Measurements from ENCODE around the gene TUBB4B. TPM values are rescaled to one million over a fixed set of nuclear protein-coding genes. Genes with fewer than 3 reads are reported as not detected.

The TUBB4B gene
- total RNA-seq, 4 donors from 2014 or later, result 223 to 390 (median 348) TPM

GRCh38 chr9:137227054-137227852 is 13.8 kb upstream of the TUBB4B start, which contains the start of gene RNF224:
RNF224 (plus strand) TSS chr9:137227502; CDS start chr9:137228336, 834 bp downstream.
- H3K36me3 ChIP-seq, result no peaks in the 10 kb centered on the region
- intact Hi-C loops (cut with DNase I; ENCODE audit: low total_unique reads) (loop anchor here (5.0 kb wide), 1 partner anchor 100 kb away; no protein-coding TSS in a partner anchor), in situ Hi-C loops (cut with MboI; ENCODE audit: low pct_ligation_motif_present in 1 of 4, low pct_unique_long_range_greater_than_20kb in 1 of 4, low sequenced_read_pairs in 3 of 4) (loop anchor here in 1 of 4 donors (10.0 kb wide), 1 partner anchor 102 kb away; no protein-coding TSS in a partner anchor)
- DNase-seq, result peak; percentile 88
- WGBS, 2 donors (ENCODE audit: low coverage in 1 of 2), result 33% methylated on average over 25 of the region's 25 CpGs; no CpG with 5 or more reads in 1 of the 2 donors
- no peaks in the 10 kb centered on the region for H3K9me3 ChIP-seq
- no peak within 1 kb of the TSS for H3K4me3 ChIP-seq
- peaks cover 13 to 47% (median 34%) of the 10 kb centered on the region in 4 donors for H3K4me1 ChIP-seq
- TF ChIP-seq, protein P1, sequence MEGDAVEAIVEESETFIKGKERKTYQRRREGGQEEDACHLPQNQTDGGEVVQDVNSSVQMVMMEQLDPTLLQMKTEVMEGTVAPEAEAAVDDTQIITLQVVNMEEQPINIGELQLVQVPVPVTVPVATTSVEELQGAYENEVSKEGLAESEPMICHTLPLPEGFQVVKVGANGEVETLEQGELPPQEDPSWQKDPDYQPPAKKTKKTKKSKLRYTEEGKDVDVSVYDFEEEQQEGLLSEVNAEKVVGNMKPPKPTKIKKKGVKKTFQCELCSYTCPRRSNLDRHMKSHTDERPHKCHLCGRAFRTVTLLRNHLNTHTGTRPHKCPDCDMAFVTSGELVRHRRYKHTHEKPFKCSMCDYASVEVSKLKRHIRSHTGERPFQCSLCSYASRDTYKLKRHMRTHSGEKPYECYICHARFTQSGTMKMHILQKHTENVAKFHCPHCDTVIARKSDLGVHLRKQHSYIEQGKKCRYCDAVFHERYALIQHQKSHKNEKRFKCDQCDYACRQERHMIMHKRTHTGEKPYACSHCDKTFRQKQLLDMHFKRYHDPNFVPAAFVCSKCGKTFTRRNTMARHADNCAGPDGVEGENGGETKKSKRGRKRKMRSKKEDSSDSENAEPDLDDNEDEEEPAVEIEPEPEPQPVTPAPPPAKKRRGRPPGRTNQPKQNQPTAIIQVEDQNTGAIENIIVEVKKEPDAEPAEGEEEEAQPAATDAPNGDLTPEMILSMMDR (IDR thresholded peaks at IDR 0.05), result peak; percentile 78 to 97 (median 89)
- TF ChIP-seq POLR2AphosphoS5 (IDR thresholded peaks at IDR 0.05) (no peak), POLR2A (IDR thresholded peaks at IDR 0.05) (no peak), EP300 (IDR thresholded peaks at IDR 0.05; ENCODE audit: low read depth) (no peak)
- H3K27ac ChIP-seq, result no peak within 1 kb of the TSS
- H3K27me3 ChIP-seq, result peaks cover 43% of the 10 kb centered on the region

DNA sequence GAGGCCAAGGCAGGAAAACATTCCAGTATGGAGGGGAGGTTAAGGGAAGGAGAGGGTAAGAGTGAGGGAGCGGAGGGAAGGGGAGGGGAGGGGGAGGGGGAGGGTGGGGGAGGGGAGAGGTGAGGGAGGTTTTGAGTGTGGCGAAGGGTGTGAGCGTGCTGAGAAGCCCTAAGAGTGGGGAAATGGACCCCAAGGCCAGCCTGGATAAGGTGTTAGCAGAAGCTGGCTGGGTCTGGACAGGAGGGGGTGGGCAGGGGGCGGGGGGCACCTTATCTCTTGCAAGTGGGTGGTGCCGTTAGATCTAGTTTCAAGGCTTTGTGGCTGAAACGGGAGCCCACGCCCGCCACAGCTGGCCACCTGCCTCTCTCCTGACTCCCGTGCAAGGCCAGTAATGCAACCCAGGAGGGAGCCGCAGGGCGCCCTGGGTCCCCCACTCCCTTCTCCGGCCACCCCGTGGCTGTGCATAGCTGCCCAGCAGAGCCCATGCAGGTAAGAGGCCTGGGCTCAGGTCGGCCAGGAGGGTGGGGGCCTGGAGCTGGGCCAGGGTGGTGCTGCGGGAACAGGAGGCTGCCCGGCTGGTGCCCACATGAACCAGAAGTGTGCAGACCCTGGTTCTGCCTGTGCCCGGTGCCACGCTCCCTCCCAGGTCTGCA is 13.1 kb upstream of the TUBB4B start:
- TF ChIP-seq EP300 (IDR thresholded peaks at IDR 0.05; ENCODE audit: low read depth) (no peak), POLR2A (IDR thresholded peaks at IDR 0.05) (no peak), POLR2AphosphoS5 (IDR thresholded peaks at IDR 0.05) (no peak)
- TF ChIP-seq, protein P1 (IDR thresholded peaks at IDR 0.05), result no peak
- intact Hi-C loops (cut with DNase I; ENCODE audit: low total_unique reads), result loop anchor here (5.0 kb wide), 1 partner anchor 101 kb away; no protein-coding TSS in a partner anchor
- Histone ChIP-seq H3K27ac (no peak overlapping the region), H3K4me3 (no peak overlapping the region), H3K36me3 (no peaks in the 10 kb centered on the region), H3K27me3 (peaks cover 51% of the 10 kb centered on the region), H3K9me3 (no peaks in the 10 kb centered on the region), H3K4me1 (peaks cover 13 to 42% (median 29%) of the 10 kb centered on the region in 4 donors)
- no peak for DNase-seq
- WGBS, 2 donors (ENCODE audit: low coverage in 1 of 2), result 18% methylated on average over 12 of the region's 18 CpGs; no CpG with 5 or more reads in 1 of the 2 donors
- in situ Hi-C loops (cut with MboI; ENCODE audit: low pct_ligation_motif_present in 1 of 4, low pct_unique_long_range_greater_than_20kb in 1 of 4, low sequenced_read_pairs in 3 of 4), result loop anchor here in 1 of 4 donors (10.0 kb wide), 1 partner anchor 103 kb away; no protein-coding TSS in a partner anchor

- Histone ChIP-seq H3K4me3 (no peak overlapping the region), H3K4me1 (peaks cover 13 to 46% (median 27%) of the 10 kb centered on the region in 4 donors), H3K27me3 (peaks cover 56% of the 10 kb centered on the region), H3K36me3 (no peaks in the 10 kb centered on the region), H3K27ac (no peak overlapping the region), H3K9me3 (no peaks in the 10 kb centered on the region)
- in situ Hi-C loops (cut with MboI; ENCODE audit: low pct_ligation_motif_present in 1 of 4, low pct_unique_long_range_greater_than_20kb in 1 of 4, low sequenced_read_pairs in 3 of 4) (loop anchor here in 1 of 4 donors (10.0 kb wide), 1 partner anchor 104 kb away; no protein-coding TSS in a partner anchor), intact Hi-C loops (cut with DNase I; ENCODE audit: low total_unique reads) (loop anchor here (5.0 kb wide), 1 partner anchor 101 kb away; no protein-coding TSS in a partner anchor)
- 44% methylated on average over 22 of the region's 29 CpGs; no CpG with 5 or more reads in 1 of the 2 donors for WGBS, 2 donors (ENCODE audit: low coverage in 1 of 2)
- no peak for DNase-seq
- TF ChIP-seq POLR2A (IDR thresholded peaks at IDR 0.05) (no peak), EP300 (IDR thresholded peaks at IDR 0.05; ENCODE audit: low read depth) (no peak), POLR2AphosphoS5 (IDR thresholded peaks at IDR 0.05) (no peak)
- TF ChIP-seq, protein P1 (IDR thresholded peaks at IDR 0.05), result no peak
Observed at GRCh38 chr9:137228506-137228967, 12.6 kb upstream of the TUBB4B start.
